SK-MEL-5 (cell line): ENCODE measurements around the gene PAK1. TPM values are rescaled to one million over a fixed set of nuclear protein-coding genes. Genes with fewer than 3 reads are reported as not detected.
"Not testable (repeated sequence)": the region's sequence is repeated elsewhere in the genome, so short reads cannot be mapped to it uniquely, and the experiment has no call there.

Experiments
- DNase-seq: peaks from one replicate; pipeline ENCODE4 v3.0.0-alpha.2; 2016; ENCODE audit warnings: low read depth, low spot score
- in situ Hi-C: cut with HindIII; loops from 2 replicates; pipeline ENCODE4 v1.10.0; 2016; ENCODE audit warnings: low sequenced_read_pairs, high pct_unique_total_duplicates, low pct_unique_long_range_greater_than_20kb
- total RNA-seq: library from RNA; depleted of rRNA; stranded (reverse); fragments of >200 nt; shearing (Covaris generic); gene quantifications from 2 replicates; pipeline ENCODE4 v1.2.3, GENCODE V29; 2014

PAK1 gene
- total RNA-seq, 1 experiment from 2014 or later: 29.0 TPM

DNA sequence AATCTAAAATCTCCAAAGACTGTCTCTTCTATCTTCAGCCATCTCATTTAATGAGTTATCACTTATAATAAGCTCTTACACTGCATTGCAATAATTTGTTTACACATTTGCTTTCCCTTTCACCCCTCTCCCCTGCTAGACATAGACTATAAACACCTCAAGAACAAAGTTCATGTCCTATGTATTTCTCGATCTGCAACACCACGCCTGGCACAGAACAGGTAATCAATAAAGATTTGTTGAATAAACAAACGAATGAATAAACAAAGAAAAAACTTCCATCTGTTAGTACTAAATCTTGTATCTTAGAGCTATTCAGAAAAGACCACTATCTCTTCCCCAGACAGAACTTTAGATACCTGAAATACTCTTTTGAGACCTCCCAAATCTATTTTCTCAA lies 77.6 kb downstream of the PAK1 start:
- in situ Hi-C loops: no loop called here
- DNase-seq: no peak

DNA sequence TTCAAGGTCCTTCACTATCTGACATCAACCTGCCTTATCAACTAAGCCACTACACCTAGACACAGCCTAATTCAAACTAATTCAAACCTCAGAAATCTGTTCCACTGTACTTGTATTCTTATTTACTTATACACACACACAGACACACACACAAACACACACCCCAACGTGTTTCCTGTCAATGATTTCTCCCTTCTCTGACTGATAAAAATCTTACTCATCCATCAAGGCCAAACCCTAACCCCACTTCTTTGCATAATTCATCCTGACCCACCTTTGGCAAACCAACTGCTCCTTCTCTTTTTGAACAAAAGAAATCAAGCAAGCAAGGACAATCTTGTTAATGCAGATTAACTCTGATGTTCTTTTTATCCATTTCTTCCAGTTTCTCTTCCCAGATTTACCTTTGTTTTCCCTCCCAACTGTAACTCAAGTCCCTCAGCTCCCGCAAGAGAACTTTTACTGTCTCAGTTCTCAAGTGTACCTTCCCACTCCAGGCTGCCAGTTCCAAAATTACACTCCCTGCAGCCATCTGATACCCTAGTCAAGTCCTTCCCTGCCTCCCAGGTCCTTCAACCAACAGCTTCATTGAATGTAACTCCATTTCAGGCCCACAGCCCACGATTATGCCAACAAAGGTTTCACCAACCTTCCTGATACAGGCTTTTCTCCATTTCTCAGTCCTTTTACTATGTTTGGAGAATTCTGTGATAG lies 78.3 kb downstream of the PAK1 start:
- no peak for DNase-seq
- in situ Hi-C loops: no loop called here

DNA sequence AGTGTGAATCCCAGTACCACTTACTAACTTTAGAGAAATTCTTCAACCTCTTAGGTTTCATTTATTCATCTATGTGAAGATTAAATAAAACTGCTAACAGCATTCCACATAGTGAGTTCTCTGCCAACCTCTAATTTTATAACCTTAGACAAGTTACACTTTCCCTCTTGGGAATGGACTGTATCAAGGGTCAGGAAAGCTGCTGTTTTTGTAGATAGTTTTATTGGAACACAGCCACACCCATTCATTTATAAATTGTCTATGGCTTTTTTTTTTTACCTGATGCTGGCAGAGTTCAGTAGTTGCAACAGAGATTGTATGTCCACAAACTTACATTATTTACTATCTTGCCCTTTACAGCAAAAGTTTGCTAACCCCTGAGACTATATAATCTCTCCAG lies 81.1 kb downstream of the PAK1 start:
- no peak for DNase-seq
- in situ Hi-C loops: no loop called here

DNA sequence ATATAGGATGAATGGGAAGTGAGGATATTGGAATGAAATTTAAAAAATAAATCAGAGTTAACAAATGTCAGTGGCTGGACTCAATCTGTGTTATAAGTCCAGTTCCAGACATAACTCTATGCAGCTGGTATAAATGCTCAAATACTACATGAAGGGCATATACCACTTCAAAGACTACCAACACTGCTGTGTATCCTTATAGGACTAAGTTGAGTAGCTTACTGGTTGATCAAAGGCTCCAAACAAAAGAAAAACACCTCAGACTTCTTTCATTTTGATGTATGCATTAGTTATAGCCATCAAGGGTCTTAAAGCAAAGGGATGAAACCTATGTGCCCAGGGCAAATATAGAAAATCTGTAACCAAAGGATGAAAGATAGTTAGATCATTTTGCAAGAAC lies 86.2 kb downstream of the PAK1 start:
- in situ Hi-C loops: no loop called here
- no peak for DNase-seq

DNA sequence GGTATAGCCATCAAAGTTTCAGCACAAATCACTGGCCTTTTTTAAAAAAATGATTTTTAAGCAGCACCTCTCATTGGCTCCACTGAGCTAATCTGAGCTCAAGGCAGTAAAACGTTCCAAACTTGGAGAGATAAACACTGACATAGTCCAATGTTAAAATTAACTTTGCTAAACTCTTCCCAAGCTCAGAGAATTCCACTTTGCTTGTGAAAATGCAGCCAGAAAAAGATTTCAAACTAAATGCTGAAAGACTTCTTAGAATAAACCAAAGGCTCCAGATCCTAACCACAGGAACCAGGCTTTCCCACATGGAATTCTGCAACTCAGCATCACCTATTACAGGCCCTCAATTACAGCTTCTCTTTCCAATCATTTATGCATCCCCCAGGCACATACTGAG lies 87.7 kb downstream of the PAK1 start:
- in situ Hi-C loops: no loop called here

DNA sequence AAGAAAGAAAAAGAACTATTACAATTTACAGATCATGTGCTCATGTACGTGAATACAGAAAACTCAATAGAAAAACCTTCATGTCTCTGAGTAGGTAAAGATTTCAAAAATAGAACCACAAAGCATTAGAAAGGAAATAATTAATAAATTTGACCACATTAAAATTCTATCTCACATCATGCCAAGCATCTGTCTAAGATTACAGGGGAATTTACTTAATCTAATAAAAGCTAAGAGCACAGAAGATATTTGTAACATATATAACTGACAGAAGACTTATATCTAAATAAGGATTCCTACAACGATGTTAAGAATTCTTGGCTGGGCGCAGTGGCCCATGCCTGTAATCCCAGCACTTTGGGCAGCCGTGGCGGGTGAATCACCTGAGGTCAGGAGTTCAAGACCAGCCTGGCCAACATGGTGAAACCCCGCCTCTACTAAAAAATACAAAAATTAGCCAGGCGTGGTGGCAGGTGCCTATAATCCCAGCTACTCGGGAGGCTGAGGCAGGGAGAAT lies 88.6 kb downstream of the PAK1 start:
- in situ Hi-C loops, DNase-seq: not testable (repeated sequence)

More for the DNA sequence above, 87.7 kb downstream of the PAK1 start:
- DNase-seq: no peak

DNA sequence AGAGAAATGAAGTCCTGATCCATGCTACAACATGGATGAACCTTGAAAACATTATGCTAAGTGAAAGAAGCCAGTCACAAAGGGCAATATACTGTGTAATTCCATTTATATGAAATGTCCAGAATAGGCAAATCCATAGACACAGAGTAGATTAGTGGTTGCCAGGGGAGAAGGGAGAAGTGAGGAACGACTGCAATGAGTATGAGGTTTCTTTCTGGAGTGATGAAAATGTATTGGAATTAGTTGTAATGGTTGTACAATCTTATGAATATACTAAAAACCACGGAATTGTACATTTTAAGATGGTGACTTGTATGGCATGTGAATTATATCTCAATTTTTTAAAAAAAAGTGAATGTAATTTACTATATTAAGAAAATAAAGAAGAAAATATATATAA lies 89.3 kb downstream of the PAK1 start:
- in situ Hi-C loops: no loop called here
- no peak for DNase-seq

DNA sequence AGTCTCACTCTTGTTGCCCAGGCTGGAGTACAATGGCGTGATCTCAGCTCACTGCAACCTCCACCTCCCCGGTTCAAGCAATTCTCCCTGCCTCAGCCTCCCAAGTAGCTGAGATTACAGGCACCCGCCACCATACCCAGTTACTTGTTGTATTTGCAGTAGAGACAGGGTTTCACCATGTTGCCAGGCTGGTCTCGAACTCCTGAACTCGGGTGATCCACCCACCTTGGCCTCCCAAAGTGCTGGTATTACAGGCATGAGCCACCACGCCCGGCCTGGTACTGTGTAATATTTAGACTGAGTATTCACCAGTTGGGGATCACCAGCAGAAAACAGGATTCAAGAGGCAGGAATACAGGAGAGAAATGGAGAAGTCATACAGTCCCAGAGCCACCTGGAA lies 90.5 kb downstream of the PAK1 start:
- in situ Hi-C loops, DNase-seq: not testable (repeated sequence)

DNA sequence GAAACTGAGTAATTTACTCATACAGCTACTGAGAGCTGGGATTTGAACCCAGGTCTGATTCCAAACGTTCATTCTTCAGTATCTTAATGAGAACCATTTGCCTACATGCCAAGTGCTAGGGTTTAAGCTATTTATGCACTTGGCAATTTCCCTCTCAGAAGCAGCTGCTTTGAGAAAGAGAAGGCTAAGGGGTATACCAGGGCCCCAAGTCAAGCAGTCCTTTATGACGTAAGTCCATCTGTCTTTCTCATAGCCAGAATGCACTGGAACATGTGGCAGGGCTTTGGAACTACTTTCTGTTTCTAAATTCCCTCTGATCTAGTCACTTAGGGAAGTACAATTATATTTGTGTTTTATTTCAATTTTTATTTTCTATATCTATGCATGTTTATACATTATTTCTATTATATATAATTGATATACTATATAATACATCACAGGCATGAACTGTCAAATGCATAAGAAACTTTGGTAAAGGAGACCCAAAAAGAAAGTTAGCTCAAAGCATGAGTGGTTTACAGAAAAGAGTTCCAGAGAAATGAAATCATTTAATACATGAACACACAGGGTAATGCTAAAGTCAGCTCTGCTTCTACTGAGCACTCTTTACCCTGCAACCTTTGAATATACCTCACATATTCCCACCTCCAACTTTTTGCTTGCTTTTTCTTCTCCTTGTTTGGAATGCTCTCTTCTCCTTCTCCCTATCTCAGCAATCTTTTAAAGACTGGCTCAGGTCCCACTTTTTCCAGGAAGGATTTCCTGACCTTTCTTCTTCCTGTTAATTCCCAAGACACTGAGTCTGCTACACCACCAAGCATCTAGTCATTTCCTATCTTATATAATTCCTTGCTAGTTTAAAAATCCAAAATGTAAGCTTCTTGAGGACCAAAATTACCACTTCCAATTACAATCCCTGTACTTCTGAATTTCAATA lies 91.9 kb downstream of the PAK1 start:
- in situ Hi-C loops: no loop called here
- peak; percentile 2 for DNase-seq

DNA sequence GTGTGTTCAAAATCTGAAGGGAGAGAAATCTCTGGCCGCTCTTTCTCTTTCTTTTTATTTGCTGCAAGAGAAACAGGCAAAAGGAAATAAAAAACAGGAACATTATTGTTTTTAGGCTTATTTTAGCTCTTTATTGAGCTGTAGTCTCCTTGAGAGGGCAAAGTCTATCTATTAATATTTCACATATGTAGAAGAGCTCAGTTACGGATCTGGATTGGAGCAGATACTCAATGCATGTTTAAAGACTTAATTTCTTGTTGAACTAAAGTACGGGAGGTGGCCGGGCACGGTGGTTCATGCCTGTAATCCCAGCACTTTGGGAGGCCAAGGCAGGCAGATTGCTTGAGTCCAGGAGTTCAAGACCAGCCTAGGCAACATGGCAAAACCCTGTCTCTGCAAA lies 94.0 kb downstream of the PAK1 start:
- no peak for DNase-seq
- in situ Hi-C loops: no loop called here

DNA sequence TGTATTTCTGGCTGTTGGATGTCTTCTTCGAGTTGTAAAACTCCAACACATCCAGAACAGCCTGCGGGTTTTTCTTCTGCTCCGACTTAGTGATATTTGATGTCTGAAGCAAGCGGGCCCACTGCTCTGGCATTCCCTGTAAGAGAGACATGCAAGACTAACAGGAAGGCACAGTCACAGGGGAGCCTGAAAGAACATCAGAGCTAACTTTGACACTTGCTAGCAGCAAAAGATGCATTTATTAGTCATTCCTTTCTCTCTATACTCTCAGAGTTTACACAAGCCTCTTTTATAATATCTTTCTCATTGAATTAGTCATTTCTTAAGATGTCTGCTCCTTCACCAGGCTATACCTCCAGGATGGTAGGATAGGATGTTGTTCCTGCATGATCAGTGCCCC lies 94.6 kb downstream of the PAK1 start:
- in situ Hi-C loops: no loop called here
- no peak for DNase-seq

DNA sequence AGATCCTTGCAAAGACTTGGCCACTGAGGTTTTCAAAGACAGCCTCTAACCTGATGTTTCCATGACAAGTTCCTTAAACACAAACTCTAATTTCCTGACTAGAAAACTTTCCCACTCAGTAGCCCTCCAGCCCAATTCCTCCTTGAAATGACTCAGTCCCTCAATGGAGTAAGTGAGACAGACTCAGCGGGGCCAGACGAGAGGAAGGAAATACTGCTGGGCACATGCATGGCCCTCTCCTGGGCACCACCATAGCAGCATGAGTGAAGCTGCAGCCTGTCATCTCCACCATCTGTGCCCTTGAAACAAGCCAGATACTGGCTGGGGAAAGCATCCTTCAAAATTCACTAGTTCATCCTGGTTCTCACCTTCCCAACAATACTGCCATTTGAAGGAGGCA lies 96.2 kb downstream of the PAK1 start:
- in situ Hi-C loops: no loop called here
- DNase-seq: no peak

DNA sequence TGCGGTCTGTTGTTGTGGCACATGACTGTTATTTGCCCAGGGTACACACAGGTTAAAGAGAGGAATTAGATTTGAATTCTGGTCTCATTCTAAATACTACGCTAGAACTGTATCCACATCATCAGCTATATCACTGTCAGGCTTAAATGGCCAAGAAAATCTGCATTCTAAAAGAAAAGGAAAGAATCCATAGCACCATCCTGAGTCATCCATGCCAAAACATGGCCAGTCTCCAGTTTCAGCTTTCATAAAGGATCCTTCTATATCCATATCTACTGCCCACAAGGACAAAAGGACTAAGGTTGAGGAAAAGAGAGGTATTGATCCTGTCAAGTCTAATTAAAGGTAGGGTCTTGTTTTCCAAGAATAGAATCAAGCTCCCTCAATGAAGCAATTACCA lies 98.8 kb downstream of the PAK1 start:
- in situ Hi-C loops: no loop called here

DNA sequence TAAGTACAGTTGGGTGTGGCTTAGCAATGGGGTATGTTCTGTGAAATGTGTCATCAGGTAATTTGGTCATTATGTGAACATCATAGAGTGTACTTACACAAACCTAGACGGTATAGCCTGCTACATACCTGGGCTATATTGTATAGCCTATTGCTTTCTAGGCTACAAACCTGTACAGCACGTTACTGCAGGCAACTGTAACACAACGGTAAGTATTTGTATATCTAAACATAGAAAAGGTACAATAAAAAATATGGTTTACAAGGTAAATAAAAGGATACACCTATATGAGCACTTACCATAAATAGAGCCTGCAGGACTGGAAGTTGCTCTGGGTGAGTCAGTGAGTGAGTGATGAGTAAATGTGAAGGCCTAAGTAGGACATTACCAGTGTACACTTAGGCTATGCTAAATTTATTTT lies 99.3 kb downstream of the PAK1 start:
- no peak for DNase-seq
- in situ Hi-C loops: no loop called here

More for the DNA sequence above, 98.8 kb downstream of the PAK1 start:
- no peak for DNase-seq

DNA sequence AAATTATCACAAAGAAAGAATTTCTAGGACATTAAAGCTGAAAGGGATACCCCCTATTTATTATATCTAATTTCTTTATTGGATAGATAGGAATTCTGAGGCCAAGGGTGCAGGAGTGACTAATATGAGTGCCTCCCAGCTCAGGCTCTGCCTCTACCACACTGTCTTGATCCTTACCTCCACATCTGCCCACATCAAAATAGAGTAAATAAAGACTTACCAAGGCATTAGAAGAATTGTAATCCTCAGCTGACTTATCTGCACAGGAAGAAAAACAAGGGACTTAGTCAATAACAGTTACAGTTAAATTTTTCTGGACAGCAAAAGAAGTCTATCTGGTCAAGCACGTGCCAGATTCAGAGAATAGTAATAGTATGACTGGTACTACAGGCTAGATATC lies 99.8 kb downstream of the PAK1 start:
- in situ Hi-C loops: no loop called here
- DNase-seq: no peak

DNA sequence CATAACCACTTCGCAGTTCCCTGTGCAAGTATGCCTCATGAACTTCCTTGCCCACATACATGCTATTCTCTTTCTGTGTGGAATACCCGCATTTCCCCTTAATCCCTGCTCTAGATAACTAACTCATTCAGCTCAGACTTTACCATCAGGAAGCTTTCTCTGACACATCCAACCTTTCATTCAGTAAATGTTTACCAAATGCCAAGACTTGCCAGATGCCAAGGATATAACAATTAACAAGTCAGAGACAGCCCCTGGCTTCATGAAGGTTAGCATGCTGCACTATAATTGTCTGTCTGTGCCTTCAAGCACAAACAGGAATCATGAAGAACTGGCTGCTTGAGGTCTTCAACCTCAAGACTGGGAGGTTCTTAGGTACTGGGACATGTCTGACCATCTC lies 101.2 kb downstream of the PAK1 start:
- DNase-seq: no peak
- in situ Hi-C loops: no loop called here

DNA sequence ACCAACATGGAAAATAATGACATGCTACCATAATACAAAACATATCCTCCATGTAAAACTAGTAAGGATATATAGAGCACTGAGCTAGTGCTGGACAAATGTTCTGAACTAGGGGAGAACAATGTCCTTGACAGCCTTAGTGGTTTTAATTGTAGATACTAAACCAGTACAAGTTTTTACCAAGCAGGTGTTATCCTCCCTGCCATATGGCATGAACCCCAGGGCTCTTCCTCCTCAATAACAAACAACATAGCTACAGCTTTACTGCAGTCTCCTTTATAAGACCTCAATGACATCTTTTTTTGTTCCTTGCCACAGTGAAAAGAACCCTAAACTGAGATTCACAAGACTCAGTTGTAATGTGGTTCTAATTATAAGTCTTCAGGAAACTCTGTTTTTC lies 102.2 kb downstream of the PAK1 start:
- in situ Hi-C loops: no loop called here
- DNase-seq: no peak

DNA sequence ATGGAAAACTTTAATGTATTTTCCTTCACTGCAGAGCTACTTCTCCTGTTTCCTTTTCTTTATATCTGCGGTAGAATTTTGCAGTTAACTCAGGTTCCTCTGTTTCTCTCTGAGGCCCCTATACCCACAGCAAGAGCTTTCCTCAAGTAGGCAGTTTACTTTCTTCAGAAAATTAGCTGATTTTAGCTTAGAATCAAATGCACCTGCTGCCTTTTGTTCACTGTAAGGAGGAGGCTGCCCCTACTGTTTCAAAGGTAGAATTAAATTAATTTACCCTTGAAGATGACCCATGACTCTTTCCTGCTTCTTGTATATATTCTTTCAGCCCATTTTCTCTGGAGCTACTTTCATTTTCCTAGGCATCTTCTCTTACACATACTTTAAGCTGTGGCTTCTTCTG lies 103.7 kb downstream of the PAK1 start:
- no peak for DNase-seq
- in situ Hi-C loops: no loop called here

DNA sequence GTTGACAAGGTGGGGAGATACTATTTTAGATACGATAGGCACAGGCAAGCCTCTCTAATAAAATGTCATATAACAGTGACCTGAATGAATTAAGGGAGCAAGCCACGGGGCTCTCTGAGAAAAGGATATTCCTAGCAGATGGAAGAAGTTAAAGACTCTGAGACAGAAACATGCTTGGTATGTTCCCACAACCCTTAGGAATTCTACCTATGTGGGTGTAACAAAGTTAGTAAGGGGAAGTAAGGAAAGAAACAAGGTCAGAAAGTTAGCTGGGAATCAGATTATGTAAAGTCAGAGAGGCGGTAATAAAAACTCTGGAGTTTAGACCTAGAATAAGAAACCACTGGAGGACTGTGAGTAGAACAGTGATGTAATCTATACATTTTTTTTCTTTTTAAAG lies 112.7 kb downstream of the PAK1 start:
- no peak for DNase-seq
- in situ Hi-C loops: no loop called here
